ENCODE measurements around the gene MAPK8IP1. TPM values are rescaled to one million over a fixed set of nuclear protein-coding genes. Genes with fewer than 3 reads are reported as not detected.

The MAPK8IP1 gene
- total and polyA plus RNA-seq, 2 experiments from 2014 or later = 5.9 to 39.4 TPM

- no peaks in the 10 kb centered on the region for H4K20me1 ChIP-seq (replicated peaks; ENCODE audit: insufficient read depth)
- H3F3A ChIP-seq (replicated peaks; ENCODE audit: low read depth) = 0 out of 2 replicates have a peak, but pooled peaks cover 3% of the 10 kb centered on the region
- H3K4me3 ChIP-seq = no peak overlapping the region
- Mint-ChIP-seq H3K27me3 (ENCODE audit: insufficient read depth, low read depth, poor library complexity) (no peaks in the 10 kb centered on the region), H3K4me1 (no peaks in the 10 kb centered on the region), H3K4me3 (no peak overlapping the region), H3K36me3 (ENCODE audit: low read depth) (peaks cover 14% of the 10 kb centered on the region; the same call in 2 of the 3 replicates), H3K27ac (no peak overlapping the region), H3K9me3 (no peaks in the 10 kb centered on the region)
- H3K27ac ChIP-seq (ENCODE audit: low read depth) = 0 out of 2 replicates have a peak overlapping the region, but pooled peaks have one; percentile 26
- ATAC-seq = no peak
- H3K4me2 ChIP-seq = no peak overlapping the region
- no peaks in the 10 kb centered on the region for H3K9me2 ChIP-seq (ENCODE audit: insufficient read depth)
- H3K79me2 ChIP-seq (replicated peaks; ENCODE audit: insufficient read depth) = no peaks in the 10 kb centered on the region
- no peaks in the 10 kb centered on the region for H3K27me3 ChIP-seq (ENCODE audit: insufficient read depth)
- TF ChIP-seq ZNF331 (CRISPR knock-in tag; IDR thresholded peaks at IDR 0.05; ENCODE audit: low read depth) (no peak), ZNF114 (CRISPR knock-in tag; IDR thresholded peaks at IDR 0.05) (no peak), CTCF (conservative IDR thresholded peaks at IDR 0.05; ENCODE audit: low read depth in 2 of 2) (no peak), JUNB (IDR thresholded peaks at IDR 0.05; ENCODE audit: unreplicated experiment) (no peak), POLR2AphosphoS5 (IDR thresholded peaks at IDR 0.05; ENCODE audit: low read depth) (no peak), ZNF462 (CRISPR knock-in tag; IDR thresholded peaks at IDR 0.05) (no peak), STAT1 (IDR thresholded peaks at IDR 0.05; ENCODE audit: unreplicated experiment) (no peak), EZH2phosphoT487 (IDR thresholded peaks at IDR 0.05; ENCODE audit: unreplicated experiment) (no peak), EZH2 (IDR thresholded peaks at IDR 0.05; ENCODE audit: low read depth, unreplicated experiment) (no peak), CREB1 (CRISPR knock-in tag; IDR thresholded peaks at IDR 0.05; ENCODE audit: low read depth) (no peak), NANOG (IDR thresholded peaks at IDR 0.05; ENCODE audit: borderline replicate concordance) (no peak)
- TF ChIP-seq, protein P1, sequence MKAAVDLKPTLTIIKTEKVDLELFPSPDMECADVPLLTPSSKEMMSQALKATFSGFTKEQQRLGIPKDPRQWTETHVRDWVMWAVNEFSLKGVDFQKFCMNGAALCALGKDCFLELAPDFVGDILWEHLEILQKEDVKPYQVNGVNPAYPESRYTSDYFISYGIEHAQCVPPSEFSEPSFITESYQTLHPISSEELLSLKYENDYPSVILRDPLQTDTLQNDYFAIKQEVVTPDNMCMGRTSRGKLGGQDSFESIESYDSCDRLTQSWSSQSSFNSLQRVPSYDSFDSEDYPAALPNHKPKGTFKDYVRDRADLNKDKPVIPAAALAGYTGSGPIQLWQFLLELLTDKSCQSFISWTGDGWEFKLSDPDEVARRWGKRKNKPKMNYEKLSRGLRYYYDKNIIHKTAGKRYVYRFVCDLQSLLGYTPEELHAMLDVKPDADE (IDR thresholded peaks at IDR 0.05) = no peak
- H3K4me1 ChIP-seq (ENCODE audit: insufficient read depth) = no peaks in the 10 kb centered on the region
- no peak overlapping the region for H2AFZ ChIP-seq
- peaks cover 13% of the 10 kb centered on the region for H3K36me3 ChIP-seq (ENCODE audit: insufficient read depth)
- DNase-seq (ENCODE audit: low spot score) = no peak
Observed at GRCh38 chr11:45948356-45948755, 62.9 kb downstream of the MAPK8IP1 start.
